GM06990 (cell line): ENCODE results near the gene SLC26A9.

ENCODE experiments used
- DNase-seq: peaks from one replicate; pipeline ENCODE4 v3.0.0-alpha.2; 2011; ENCODE audit not compliant: insufficient read length; ENCODE audit errors: extremely low read depth
- H3K27me3 ChIP-seq: replicated peaks from 2 replicates; pipeline ENCODE4 v1.6.0; 2011; ENCODE audit warnings: low read length; ENCODE audit not compliant: control insufficient read depth, insufficient read depth
- H3K36me3 ChIP-seq: 2 replicates; pipeline ENCODE4 v1.5.1; 2011; ENCODE audit warnings: low read length; ENCODE audit not compliant: control insufficient read depth, insufficient read depth
- H3K4me3 ChIP-seq: replicated peaks from 2 replicates; pipeline ENCODE4 v1.5.1; 2011; ENCODE audit warnings: low read depth, mild to moderate bottlenecking, control low read depth, low read length
- TF ChIP-seq, protein P1 (sequence below): IDR thresholded peaks from 2 replicates; pipeline ENCODE4 v1.5.1; 2011; ENCODE audit warnings: low read length, control low read depth, mild to moderate bottlenecking, inconsistent platforms; ENCODE audit not compliant: insufficient read depth, poor library complexity, severe bottlenecking

SLC26A9 gene

GRCh38 chr1:205927676-205928075 lies 15.6 kb downstream of the SLC26A9 start:
- TF ChIP-seq, protein P1, sequence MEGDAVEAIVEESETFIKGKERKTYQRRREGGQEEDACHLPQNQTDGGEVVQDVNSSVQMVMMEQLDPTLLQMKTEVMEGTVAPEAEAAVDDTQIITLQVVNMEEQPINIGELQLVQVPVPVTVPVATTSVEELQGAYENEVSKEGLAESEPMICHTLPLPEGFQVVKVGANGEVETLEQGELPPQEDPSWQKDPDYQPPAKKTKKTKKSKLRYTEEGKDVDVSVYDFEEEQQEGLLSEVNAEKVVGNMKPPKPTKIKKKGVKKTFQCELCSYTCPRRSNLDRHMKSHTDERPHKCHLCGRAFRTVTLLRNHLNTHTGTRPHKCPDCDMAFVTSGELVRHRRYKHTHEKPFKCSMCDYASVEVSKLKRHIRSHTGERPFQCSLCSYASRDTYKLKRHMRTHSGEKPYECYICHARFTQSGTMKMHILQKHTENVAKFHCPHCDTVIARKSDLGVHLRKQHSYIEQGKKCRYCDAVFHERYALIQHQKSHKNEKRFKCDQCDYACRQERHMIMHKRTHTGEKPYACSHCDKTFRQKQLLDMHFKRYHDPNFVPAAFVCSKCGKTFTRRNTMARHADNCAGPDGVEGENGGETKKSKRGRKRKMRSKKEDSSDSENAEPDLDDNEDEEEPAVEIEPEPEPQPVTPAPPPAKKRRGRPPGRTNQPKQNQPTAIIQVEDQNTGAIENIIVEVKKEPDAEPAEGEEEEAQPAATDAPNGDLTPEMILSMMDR = no peak
- H3K27me3 ChIP-seq = peaks cover 1% of the 10 kb centered on the region

GRCh38 chr1:205927247-205927646 lies 16.0 kb downstream of the SLC26A9 start:
- Histone ChIP-seq H3K36me3 (no peaks in the 10 kb centered on the region), H3K4me3 (no peak overlapping the region), H3K27me3 (peaks cover 1% of the 10 kb centered on the region)
- TF ChIP-seq, protein P1 = no peak
- no peak for DNase-seq

More at GRCh38 chr1:205927676-205928075, 15.6 kb downstream of the SLC26A9 start:
- no peak overlapping the region for H3K4me3 ChIP-seq
- DNase-seq = no peak
- no peaks in the 10 kb centered on the region for H3K36me3 ChIP-seq

DNA sequence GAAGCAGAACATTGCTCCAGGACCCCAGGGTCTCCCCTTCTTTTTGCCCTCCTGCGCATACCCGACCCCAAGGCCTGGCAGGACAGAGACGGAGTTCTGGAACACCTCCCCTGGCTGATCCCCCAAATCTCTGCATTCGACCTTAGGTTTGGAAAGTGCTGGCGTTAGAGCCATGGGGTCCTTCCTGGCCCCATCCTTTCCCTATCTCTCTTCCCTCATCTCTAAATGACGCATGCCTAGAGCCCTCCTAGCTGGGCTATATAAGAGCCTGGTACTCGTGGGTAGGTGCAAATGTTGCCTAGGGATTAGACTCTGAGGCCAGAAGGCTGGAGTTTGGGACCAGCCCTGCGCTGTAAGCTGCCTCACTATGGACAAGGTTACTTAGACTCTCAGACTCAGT lies 16.6 kb downstream of the SLC26A9 start:
- TF ChIP-seq, protein P1 = no peak
- Histone ChIP-seq H3K27me3 (peaks cover 1% of the 10 kb centered on the region), H3K4me3 (no peak overlapping the region), H3K36me3 (no peaks in the 10 kb centered on the region)
- no peak for DNase-seq

DNA sequence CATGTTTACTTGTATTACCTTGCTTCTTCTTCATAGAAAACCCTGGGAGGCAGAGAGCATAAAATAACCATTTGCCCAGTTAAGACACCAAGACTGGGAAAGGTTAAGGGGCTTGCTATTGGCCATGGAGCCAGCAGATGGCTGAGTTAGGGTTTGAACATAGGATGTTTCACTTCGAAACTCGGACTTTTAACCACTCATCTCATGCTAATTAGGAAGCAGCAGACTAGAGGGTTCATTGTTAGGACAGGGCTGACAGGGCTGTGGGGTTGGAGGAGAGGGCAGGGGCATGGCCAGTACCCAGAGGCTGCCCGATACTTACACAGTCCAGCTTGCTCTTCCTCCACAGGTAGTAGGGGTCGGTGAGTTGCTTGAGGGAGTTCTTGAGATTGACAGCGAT lies 17.0 kb downstream of the SLC26A9 start:
- no peak for DNase-seq
- Histone ChIP-seq H3K36me3 (no peaks in the 10 kb centered on the region), H3K4me3 (no peak overlapping the region), H3K27me3 (peaks cover 1% of the 10 kb centered on the region)
- TF ChIP-seq, protein P1 = no peak

DNA sequence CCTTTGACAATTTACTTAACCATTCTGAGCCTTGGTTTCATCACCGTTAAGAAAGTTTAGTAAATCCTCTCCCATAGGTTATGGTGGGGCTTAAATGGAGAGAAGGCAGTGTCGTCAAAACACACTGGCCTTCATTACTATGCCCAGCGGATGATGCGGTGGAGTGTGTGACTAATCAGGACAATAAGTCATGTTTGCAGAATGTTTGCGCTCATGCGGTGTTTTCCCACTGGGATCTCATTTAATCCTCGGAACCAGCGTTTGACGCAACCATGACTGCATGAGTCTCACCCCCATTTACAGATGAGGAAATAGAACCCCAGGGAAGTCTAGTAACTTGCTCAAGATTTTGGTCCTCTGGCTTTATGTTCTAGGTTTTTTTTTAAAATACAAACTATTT lies 17.5 kb downstream of the SLC26A9 start:
- no peak for DNase-seq
- TF ChIP-seq, protein P1 = no peak
- H3K4me3 ChIP-seq = no peak overlapping the region
- no peaks in the 10 kb centered on the region for H3K36me3 ChIP-seq
- H3K27me3 ChIP-seq = no peaks in the 10 kb centered on the region; the same call in none of the 2 replicates

GRCh38 chr1:205924460-205924790 lies 18.8 kb downstream of the SLC26A9 start:
- no peaks in the 10 kb centered on the region; the same call in none of the 2 replicates for H3K27me3 ChIP-seq
- no peak for DNase-seq

More at GRCh38 chr1:205924460-205924790, 18.8 kb downstream of the SLC26A9 start:
- no peak overlapping the region for H3K4me3 ChIP-seq
- TF ChIP-seq, protein P1 = no peak
- no peaks in the 10 kb centered on the region for H3K36me3 ChIP-seq
